Measurements from ENCODE around the gene PATL2.

- no peak for TF ChIP-seq CTCF (IDR thresholded peaks at IDR 0.05; ENCODE audit: extremely low read depth in 1 of 2, insufficient read depth in 1 of 2, low read depth in 1 of 2, low read length in 2 of 2)
- TF ChIP-seq POLR2A (IDR thresholded peaks at IDR 0.05; ENCODE audit: low read depth, low read length), result no peak
- no peak for TF ChIP-seq EZH2 (IDR thresholded peaks at IDR 0.05; ENCODE audit: borderline replicate concordance, low read depth, low read length, severe bottlenecking)
Measured at GRCh38 chr15:44636976-44637375, 74.1 kb downstream of the PATL2 start.
